GM12878 (cell line): ENCODE results near the gene NCAM1. TPM values are rescaled to one million over a fixed set of nuclear protein-coding genes. Genes with fewer than 3 reads are reported as not detected.

Experiments
- ATAC-seq: fragments of 200-7000 bp; cut with Tn5 transposase; 3 replicates; pipeline ENCODE4 v1.9.1; 2020; ENCODE audit warnings: mild to moderate bottlenecking, moderate library complexity
- BruUV-seq: library from RNA; stranded (reverse); fragments of 400-500 nt; replicated peaks from 2 replicates; lab custom pipeline; 2021; lab: Mats Ljungman, UMichigan
- CTCF ChIA-PET: fragments of 300-600 bp; sonication (Branson Sonifier 250); formaldehyde crosslinking; extraction: SDS; loops from one replicate; lab custom pipeline; 2021; ENCODE audit warnings: inconsistent platforms; lab: Yijun Ruan, JAX
- POLR2A ChIA-PET: fragments of 350-600 bp; formaldehyde crosslinking; extraction: SDS; loops from one replicate; lab custom pipeline; 2021; ENCODE audit warnings: inconsistent platforms; lab: Charles Lee
- RAD21 ChIA-PET: fragments of 300-600 bp; sonication (Branson Sonifier 250); formaldehyde crosslinking; loops from one replicate; lab custom pipeline; 2023; ENCODE audit warnings: antibody characterized with exemption; ENCODE audit not compliant: unreplicated experiment; lab: Charles Lee
- SMC1A ChIA-PET: fragments of 300-600 bp; sonication (Branson Sonifier 250); formaldehyde crosslinking; loops from one replicate; lab custom pipeline; 2023; ENCODE audit not compliant: unreplicated experiment, uncharacterized antibody; lab: Charles Lee
- DNase-seq: peaks from one replicate; pipeline ENCODE4 v3.0.0-alpha.2; 2011; ENCODE audit warnings: low read depth, low spot score
- FAIRE-seq: peaks from 3 replicates; lab custom pipeline; 2011; peaks lifted over from hg19 to GRCh38; lab: Jason Lieb, UNC
- H2AFZ ChIP-seq: 2 replicates; pipeline ENCODE4 v1.6.0; 2011; ENCODE audit warnings: low read depth, low read length, control low read depth; ENCODE audit not compliant: control insufficient read depth
- H3K27ac ChIP-seq: 2 replicates; pipeline ENCODE4 v1.5.1; 2011; ENCODE audit warnings: control low read depth; ENCODE audit not compliant: control insufficient read depth, insufficient read depth
- H3K27me3 ChIP-seq, 2 experiments: replicated peaks in 1 of 2; 2 replicates each; pipeline versions ENCODE4 v1.6.0 to v1.6.1; 2011; ENCODE audit warnings: low read length in 1 of 2; ENCODE audit not compliant: control insufficient read depth in 2 of 2, insufficient read depth in 2 of 2
- H3K36me3 ChIP-seq, 2 experiments: 2 replicates each; pipeline ENCODE4 v1.5.1; 2011; ENCODE audit warnings: low read length in 1 of 2; ENCODE audit not compliant: control insufficient read depth in 2 of 2, insufficient read depth in 2 of 2
- H3K4me1 ChIP-seq: 2 replicates; pipeline ENCODE4 v1.6.1; 2011; ENCODE audit warnings: mild to moderate bottlenecking, low read length, moderate library complexity, mixed read lengths; ENCODE audit not compliant: control insufficient read depth, insufficient read depth
- H3K4me2 ChIP-seq: 2 replicates; pipeline ENCODE4 v1.6.0; 2011; ENCODE audit warnings: control low read depth; ENCODE audit not compliant: control insufficient read depth, insufficient read depth
- H3K4me3 ChIP-seq: fragments of 200-600 bp; sonication (generic); 2 replicates; pipeline ENCODE4 v1.5.1; 2016
- H3K79me2 ChIP-seq: 2 replicates; pipeline ENCODE4 v1.6.0; 2011; ENCODE audit warnings: low read length; ENCODE audit not compliant: control insufficient read depth, insufficient read depth
- H3K9ac ChIP-seq: 2 replicates; pipeline ENCODE4 v1.8.0; 2011; ENCODE audit warnings: low read length, control low read depth, mixed read lengths; ENCODE audit not compliant: control insufficient read depth, insufficient read depth
- H3K9me3 ChIP-seq: replicated peaks from 3 replicates; pipeline ENCODE4 v1.5.1; 2011; ENCODE audit warnings: mild to moderate bottlenecking, low read length; ENCODE audit not compliant: control insufficient read depth, insufficient read depth
- H4K20me1 ChIP-seq: 2 replicates; pipeline ENCODE4 v1.6.0; 2011; ENCODE audit not compliant: control insufficient read depth, insufficient read depth
- FOXM1 ChIP-seq: IDR thresholded peaks from 2 replicates; pipeline ENCODE4 v1.6.1; 2012; ENCODE audit warnings: low read depth, mild to moderate bottlenecking, inconsistent platforms, low read length, moderate library complexity
- MEF2A ChIP-seq: IDR thresholded peaks from 2 replicates; pipeline ENCODE4 v1.6.1; 2011; ENCODE audit warnings: low read depth, mild to moderate bottlenecking, low read length, moderate library complexity; ENCODE audit not compliant: insufficient read depth
- NFIC ChIP-seq: IDR thresholded peaks from 2 replicates; pipeline ENCODE4 v1.6.1; 2012; ENCODE audit warnings: low read depth, mild to moderate bottlenecking, inconsistent platforms, low read length, moderate library complexity
- NFXL1 ChIP-seq: fragments of 450-650 bp; IDR thresholded peaks from 2 replicates; pipeline ENCODE4 v1.6.1; 2017; ENCODE audit warnings: antibody characterized with exemption, mild to moderate bottlenecking, borderline replicate concordance
- NR2C1 ChIP-seq: fragments of 450-650 bp; IDR thresholded peaks from 2 replicates; pipeline ENCODE4 v1.6.1; 2017; ENCODE audit warnings: antibody characterized with exemption, mild to moderate bottlenecking, moderate library complexity
- RFX5 ChIP-seq: IDR thresholded peaks from 2 replicates; pipeline ENCODE4 v1.6.1; 2011; ENCODE audit warnings: low read depth, low read length, improper control_type of control experiment
- USF2 ChIP-seq: IDR thresholded peaks from 2 replicates; pipeline ENCODE4 v1.6.1; 2011; ENCODE audit warnings: low read depth, low read length, improper control_type of control experiment, borderline replicate concordance
- ZNF687 ChIP-seq: fragments of 450-650 bp; IDR thresholded peaks from 2 replicates; pipeline ENCODE4 v1.6.1; 2017; ENCODE audit warnings: mild to moderate bottlenecking, moderate library complexity
- WGBS: methylation state at CpG from one replicate; pipeline ENCODE4 v1.1.6; 2016; ENCODE audit warnings: low lambda C conversion rate; ENCODE audit not compliant: insufficient replicate concordance, insufficient coverage; ENCODE audit errors: missing lambda C conversion rate; 5-methylcytosine and 5-hydroxymethylcytosine counted together
- in situ Hi-C: fragments of 300-500 bp; cut with MboI; formaldehyde crosslinking; loops from 9 replicates; pipeline ENCODE4 v1.14.3; 2018; ENCODE audit warnings: mixed read lengths
- intact Hi-C: fragments of 100-400 bp; cut with micrococcal nuclease; formaldehyde crosslinking; loops from one replicate; pipeline ENCODE4 v1.14.2; 2022; ENCODE audit not compliant: unreplicated experiment
- polyA plus RNA-seq, 11 experiments: library from polyadenylated mRNA; depleted of rRNA in 4 of 11; unstranded in 6 of 11; stranded (reverse) in 5 of 11; fragments of >200 nt; fragmentation: Nextera tagmentation in 4 of 11; fragmentation: Illumina TruSeq in 1 of 11; extraction: Ambion mirVana in 4 of 11; extraction: Trizol in 1 of 11; gene quantifications; 1 replicate in 1 of 11; 2 replicates in 10 of 11; pipeline versions ENCODE4 v1.2.1 to v1.2.3, GENCODE V29; 2011 to 2016; ENCODE audit warnings: inconsistent platforms in 2 of 11, missing spikeins in 2 of 11, low read depth in 1 of 11
- total RNA-seq, 4 experiments: library from RNA; depleted of rRNA in 3 of 4; stranded (reverse); fragments of >200 nt in 3 of 4; fragmentation: Illumina TruSeq in 1 of 4; extraction: Trizol in 1 of 4; gene quantifications; 2 replicates each; pipeline versions ENCODE4 v1.2.1 to v1.2.3, GENCODE V29; 2013 to 2021

Gene NCAM1
- total and polyA plus RNA-seq, 10 of the 15 experiments (the other 5 are each of a cell fraction or from before 2014, with no cell fraction given): 0.10 to 0.23 (median 0.11) TPM; not detected in 7

GRCh38 chr11:113065330-113065729, 104.1 kb downstream of the NCAM1 start:
- RAD21 ChIA-PET: no interaction called here
- SMC1A ChIA-PET: no interaction called here
- no TSS peak for BruUV-seq
- no peak for DNase-seq
- CTCF ChIA-PET: no interaction called here
- H3K27ac ChIP-seq: no peak overlapping the region
- H3K4me3 ChIP-seq: no peak overlapping the region
- no peak for TF ChIP-seq NFIC
- no peak for TF ChIP-seq USF2
- TF ChIP-seq FOXM1: no peak
- TF ChIP-seq RFX5: no peak
- TF ChIP-seq NFXL1: no peak
- TF ChIP-seq NR2C1: no peak
- TF ChIP-seq MEF2A: no peak
- no peak for TF ChIP-seq ZNF687
- POLR2A ChIA-PET: no interaction called here
- no peaks in the 10 kb centered on the region for H3K79me2 ChIP-seq
- ATAC-seq: no peak
- no peaks in the 10 kb centered on the region for H3K36me3 ChIP-seq
- H3K4me1 ChIP-seq: no peaks in the 10 kb centered on the region
- no peak overlapping the region for H3K9ac ChIP-seq
- in situ Hi-C loops (no loop called here), intact Hi-C loops (no loop called here)
- H2AFZ ChIP-seq: no peak overlapping the region
- H4K20me1 ChIP-seq: no peaks in the 10 kb centered on the region
- no peak for FAIRE-seq
- peaks cover 0 to 2% of the 10 kb centered on the region in 2 experiments; a peak in 2 of 4 replicates for H3K27me3 ChIP-seq
- H3K9me3 ChIP-seq: no peaks in the 10 kb centered on the region
- WGBS: 7% methylated on average over 1 of the region's 1 CpG
- no peak overlapping the region for H3K4me2 ChIP-seq
